ENCODE results near the gene CTSD. TPM values are rescaled to one million over a fixed set of nuclear protein-coding genes. Genes with fewer than 3 reads are reported as not detected.

CTSD gene
- total RNA-seq, 2 experiments from 2014 or later, result 133 to 165 TPM

- Mint-ChIP-seq H3K36me3 (peaks cover 2% of the 10 kb centered on the region), H3K27me3 (peaks cover 23% of the 10 kb centered on the region), H3K4me3 (no peak overlapping the region), H3K4me1 (peaks cover 11% of the 10 kb centered on the region), H3K27ac (no peak overlapping the region), H3K9me3 (ENCODE audit: low read depth) (peaks cover 8% of the 10 kb centered on the region)
- ATAC-seq (no peak), DNase-seq (no peak)
- CTCF ChIA-PET, result interaction anchor here (1.5 kb wide), 1 partner anchor 54 kb away, joined by 4 read pairs; no protein-coding TSS in a partner anchor
Measured at GRCh38 chr11:1747753-1748635, 15.7 kb downstream of the CTSD start.

- H3K27me3 Mint-ChIP-seq, result peaks cover 23% of the 10 kb centered on the region
- no peak overlapping the region for H3K27ac Mint-ChIP-seq
- CTCF ChIA-PET, result no interaction called here
- H3K4me3 Mint-ChIP-seq, result no peak overlapping the region
- H3K4me1 Mint-ChIP-seq, result peaks cover 11% of the 10 kb centered on the region
- no peak for DNase-seq
- H3K9me3 Mint-ChIP-seq (ENCODE audit: low read depth), result peaks cover 8% of the 10 kb centered on the region
- ATAC-seq, result no peak
- H3K36me3 Mint-ChIP-seq, result peaks cover 2% of the 10 kb centered on the region
Measured at GRCh38 chr11:1746956-1747752, 16.6 kb downstream of the CTSD start.

- H3K9me3 Mint-ChIP-seq (ENCODE audit: low read depth), result peaks cover 8% of the 10 kb centered on the region
- ATAC-seq, result no peak
- H3K36me3 Mint-ChIP-seq, result peaks cover 2% of the 10 kb centered on the region
Measured at GRCh38 chr11:1746511-1746931, 17.2 kb downstream of the CTSD start.

GRCh38 chr11:1745701-1746320, 17.9 kb downstream of the CTSD start:
- Mint-ChIP-seq H3K36me3 (peaks cover 2% of the 10 kb centered on the region), H3K9me3 (ENCODE audit: low read depth) (peaks cover 8% of the 10 kb centered on the region), H3K4me3 (no peak overlapping the region), H3K4me1 (peaks cover 8% of the 10 kb centered on the region), H3K27ac (no peak overlapping the region), H3K27me3 (peaks cover 23% of the 10 kb centered on the region)
- CTCF ChIA-PET, result no interaction called here
- ATAC-seq (no peak), DNase-seq (no peak)

More at GRCh38 chr11:1746511-1746931, 17.2 kb downstream of the CTSD start:
- H3K4me3 Mint-ChIP-seq, result no peak overlapping the region
- peaks cover 8% of the 10 kb centered on the region for H3K4me1 Mint-ChIP-seq
- H3K27ac Mint-ChIP-seq, result no peak overlapping the region
- peaks cover 23% of the 10 kb centered on the region for H3K27me3 Mint-ChIP-seq
- DNase-seq, result no peak
- CTCF ChIA-PET, result no interaction called here

- no peak overlapping the region for H3K4me3 Mint-ChIP-seq
- CTCF ChIA-PET, result interaction anchor here (1.5 kb wide), 1 partner anchor 13 kb away, joined by 4 read pairs; no protein-coding TSS in a partner anchor
- DNase-seq (no peak), ATAC-seq (no peak)
- no peak overlapping the region for H3K27ac Mint-ChIP-seq
- H3K36me3 Mint-ChIP-seq, result peaks cover 2% of the 10 kb centered on the region
- peaks cover 6% of the 10 kb centered on the region for H3K4me1 Mint-ChIP-seq
- peaks cover 8% of the 10 kb centered on the region for H3K9me3 Mint-ChIP-seq (ENCODE audit: low read depth)
- peaks cover 22% of the 10 kb centered on the region for H3K27me3 Mint-ChIP-seq
Measured at GRCh38 chr11:1744891-1745700, 18.6 kb downstream of the CTSD start.

GRCh38 chr11:1744137-1744886, 19.4 kb downstream of the CTSD start:
- H3K9me3 Mint-ChIP-seq (ENCODE audit: low read depth), result peaks cover 8% of the 10 kb centered on the region
- H3K4me3 Mint-ChIP-seq, result no peak overlapping the region
- H3K27me3 Mint-ChIP-seq, result peaks cover 19% of the 10 kb centered on the region
- no peak overlapping the region for H3K27ac Mint-ChIP-seq
- ATAC-seq, result no peak
- DNase-seq, result no peak
- H3K4me1 Mint-ChIP-seq, result no peaks in the 10 kb centered on the region
- H3K36me3 Mint-ChIP-seq, result peaks cover 2% of the 10 kb centered on the region
- CTCF ChIA-PET, result interaction anchor here (1.5 to 1.6 kb wide), 2 partner anchors 13 to 50 kb away, joined by 4 read pairs; no protein-coding TSS in a partner anchor

GRCh38 chr11:1743585-1744136, 20.1 kb downstream of the CTSD start:
- CTCF ChIA-PET, result interaction anchor here (1.5 to 1.6 kb wide), 2 partner anchors 14 to 50 kb away, joined by 4 read pairs; no protein-coding TSS in a partner anchor
- no peak for DNase-seq
- Mint-ChIP-seq H3K4me1 (no peaks in the 10 kb centered on the region), H3K27ac (no peak overlapping the region), H3K36me3 (peaks cover 2% of the 10 kb centered on the region), H3K4me3 (no peak overlapping the region), H3K9me3 (ENCODE audit: low read depth) (peaks cover 8% of the 10 kb centered on the region), H3K27me3 (peaks cover 21% of the 10 kb centered on the region)
- no peak for ATAC-seq

- Mint-ChIP-seq H3K27ac (no peak overlapping the region), H3K36me3 (peaks cover 2% of the 10 kb centered on the region), H3K4me1 (no peaks in the 10 kb centered on the region), H3K4me3 (no peak overlapping the region), H3K9me3 (ENCODE audit: low read depth) (peaks cover 8% of the 10 kb centered on the region), H3K27me3 (peaks cover 18% of the 10 kb centered on the region)
- CTCF ChIA-PET, result interaction anchor here (1.5 to 1.6 kb wide), 2 partner anchors 15 to 49 kb away, joined by 4 read pairs; no protein-coding TSS in a partner anchor
- ATAC-seq (no peak), DNase-seq (no peak)
Measured at GRCh38 chr11:1742869-1743584, 20.7 kb downstream of the CTSD start.

GRCh38 chr11:1742371-1742770, 21.4 kb downstream of the CTSD start:
- Mint-ChIP-seq H3K4me3 (no peak overlapping the region), H3K9me3 (ENCODE audit: low read depth) (peaks cover 8% of the 10 kb centered on the region), H3K27me3 (peaks cover 16% of the 10 kb centered on the region), H3K4me1 (no peaks in the 10 kb centered on the region), H3K36me3 (peaks cover 2% of the 10 kb centered on the region), H3K27ac (no peak overlapping the region)
- ATAC-seq, result no peak
- CTCF ChIA-PET, result no interaction called here
- no peak for DNase-seq

- ATAC-seq (no peak), DNase-seq (no peak)
- Mint-ChIP-seq H3K4me3 (no peak overlapping the region), H3K36me3 (peaks cover 2% of the 10 kb centered on the region), H3K27me3 (peaks cover 16% of the 10 kb centered on the region), H3K27ac (no peak overlapping the region), H3K4me1 (no peaks in the 10 kb centered on the region), H3K9me3 (ENCODE audit: low read depth) (peaks cover 10% of the 10 kb centered on the region)
- CTCF ChIA-PET, result no interaction called here
Measured at GRCh38 chr11:1741741-1742140, 22.0 kb downstream of the CTSD start.

- ATAC-seq, result no peak
Measured at GRCh38 chr11:1740786-1741530, 22.8 kb downstream of the CTSD start.

More at GRCh38 chr11:1740786-1741530, 22.8 kb downstream of the CTSD start:
- no peaks in the 10 kb centered on the region for H3K4me1 Mint-ChIP-seq
- DNase-seq, result no peak
- H3K27me3 Mint-ChIP-seq, result peaks cover 22% of the 10 kb centered on the region
- peaks cover 3% of the 10 kb centered on the region for H3K36me3 Mint-ChIP-seq
- peaks cover 14% of the 10 kb centered on the region for H3K9me3 Mint-ChIP-seq (ENCODE audit: low read depth)
- H3K4me3 Mint-ChIP-seq, result no peak overlapping the region
- CTCF ChIA-PET, result no interaction called here
- H3K27ac Mint-ChIP-seq, result no peak overlapping the region
